Measurements from ENCODE around the gene SRSF3.

DNA sequence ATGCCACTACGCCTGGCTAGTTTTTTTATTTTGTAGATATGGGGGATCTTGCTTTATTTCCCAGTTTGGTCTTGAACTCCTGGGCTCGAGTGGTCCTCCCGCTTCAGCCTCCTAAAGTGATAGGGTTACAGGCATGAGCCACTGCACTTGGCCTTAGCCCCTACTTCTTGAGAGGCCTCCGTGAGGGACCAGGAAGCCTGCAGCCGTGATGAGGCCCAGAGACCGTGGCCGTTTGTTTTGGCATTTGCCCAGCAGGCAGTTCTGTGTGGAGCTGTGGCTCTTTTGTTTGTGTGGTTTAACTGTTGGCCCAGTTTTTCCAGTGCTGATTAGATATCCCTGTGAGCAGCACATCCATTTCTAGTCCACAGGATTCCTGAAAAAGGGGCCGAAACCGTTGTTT lies 39.8 kb downstream of the SRSF3 start:
- TF ChIP-seq, protein P1, sequence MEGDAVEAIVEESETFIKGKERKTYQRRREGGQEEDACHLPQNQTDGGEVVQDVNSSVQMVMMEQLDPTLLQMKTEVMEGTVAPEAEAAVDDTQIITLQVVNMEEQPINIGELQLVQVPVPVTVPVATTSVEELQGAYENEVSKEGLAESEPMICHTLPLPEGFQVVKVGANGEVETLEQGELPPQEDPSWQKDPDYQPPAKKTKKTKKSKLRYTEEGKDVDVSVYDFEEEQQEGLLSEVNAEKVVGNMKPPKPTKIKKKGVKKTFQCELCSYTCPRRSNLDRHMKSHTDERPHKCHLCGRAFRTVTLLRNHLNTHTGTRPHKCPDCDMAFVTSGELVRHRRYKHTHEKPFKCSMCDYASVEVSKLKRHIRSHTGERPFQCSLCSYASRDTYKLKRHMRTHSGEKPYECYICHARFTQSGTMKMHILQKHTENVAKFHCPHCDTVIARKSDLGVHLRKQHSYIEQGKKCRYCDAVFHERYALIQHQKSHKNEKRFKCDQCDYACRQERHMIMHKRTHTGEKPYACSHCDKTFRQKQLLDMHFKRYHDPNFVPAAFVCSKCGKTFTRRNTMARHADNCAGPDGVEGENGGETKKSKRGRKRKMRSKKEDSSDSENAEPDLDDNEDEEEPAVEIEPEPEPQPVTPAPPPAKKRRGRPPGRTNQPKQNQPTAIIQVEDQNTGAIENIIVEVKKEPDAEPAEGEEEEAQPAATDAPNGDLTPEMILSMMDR (IDR thresholded peaks at IDR 0.05) = no peak
- no peak for TF ChIP-seq POLR2AphosphoS5 (IDR thresholded peaks at IDR 0.05)

Measured in upper lobe of left lung (tissue), 4 donors.